HepG2 (cell line): Measurements from ENCODE around the gene ALK. TPM values are rescaled to one million over a fixed set of nuclear protein-coding genes. Genes with fewer than 3 reads are reported as not detected.

Experiments
- ATAC-seq: fragments of 200-7000 bp; cut with Tn5 transposase; 3 replicates; pipeline ENCODE4 v1.9.1; 2020; ENCODE audit warnings: mild to moderate bottlenecking, moderate library complexity
- BruUV-seq: library from RNA; stranded (reverse); fragments of 400-500 nt; replicated peaks from 2 replicates; lab custom pipeline; 2021; lab: Mats Ljungman, UMichigan
- CTCF ChIA-PET: fragments of 300-600 bp; formaldehyde crosslinking; extraction: SDS; loops from one replicate; lab custom pipeline; 2021; ENCODE audit warnings: low total read pairs, inconsistent platforms, low intra/inter-chr PET ratio; lab: Yijun Ruan, JAX
- POLR2A ChIA-PET: fragments of 350-600 bp; sonication (Branson Sonifier 250); formaldehyde crosslinking; loops from one replicate; lab custom pipeline; 2020; ENCODE audit warnings: antibody characterized with exemption, inconsistent platforms; lab: Yijun Ruan, JAX
- DNase-seq: peaks from one replicate; pipeline ENCODE4 v3.0.0-alpha.2; 2015; ENCODE audit warnings: low spot score
- FAIRE-seq: peaks from 3 replicates; lab custom pipeline; 2011; peaks lifted over from hg19 to GRCh38; lab: Jason Lieb, UNC
- H2AFZ ChIP-seq: one replicate; pipeline ENCODE4 v1.6.1; 2011; ENCODE audit warnings: low read length, inconsistent platforms
- H3K27ac ChIP-seq: fragments of 300-600 bp; 3 replicates; pipeline ENCODE4 v1.8.0; 2011; ENCODE audit warnings: mixed run types, mild to moderate bottlenecking, mixed read lengths, low read length, inconsistent platforms; ENCODE audit not compliant: insufficient read depth; ENCODE audit errors: extremely low read length
- H3K27me3 ChIP-seq, 2 experiments: fragments of 200-600 bp in 1 of 2; 2 replicates in 1 of 2; 3 replicates in 1 of 2; pipeline versions ENCODE4 v1.6.0 to v1.8.0; 2011; ENCODE audit warnings: low read length in 2 of 2, mild to moderate bottlenecking in 2 of 2, moderate library complexity in 2 of 2, inconsistent platforms in 1 of 2; ENCODE audit not compliant: insufficient read depth in 2 of 2, control insufficient read depth in 1 of 2
- H3K36me3 ChIP-seq, 2 experiments: fragments of 200-600 bp in 1 of 2; replicated peaks in 1 of 2; 2 replicates in 1 of 2; 3 replicates in 1 of 2; pipeline versions ENCODE4 v1.5.1 to v1.8.0; 2011; ENCODE audit warnings: low read length in 2 of 2, inconsistent platforms in 1 of 2; ENCODE audit not compliant: insufficient read depth in 2 of 2, control insufficient read depth in 1 of 2
- H3K4me1 ChIP-seq: 2 replicates; pipeline ENCODE4 v1.5.1; 2012; ENCODE audit warnings: low read length, inconsistent platforms; ENCODE audit not compliant: insufficient read depth
- H3K4me2 ChIP-seq: 2 replicates; pipeline ENCODE4 v1.6.0; 2011; ENCODE audit warnings: low read depth, low read length, inconsistent platforms
- H3K4me3 ChIP-seq, 3 experiments: fragments of 200-600 bp in 1 of 3; sonication (generic), shearing (Covaris generic) in 1 of 3; replicated peaks in 1 of 3; 2 replicates each; pipeline ENCODE4 v1.5.1; 2011 to 2016; ENCODE audit warnings: low read length in 3 of 3, inconsistent platforms in 2 of 3, low read depth in 2 of 3, mild to moderate bottlenecking in 2 of 3, control low read depth in 1 of 3, mixed read lengths in 1 of 3; ENCODE audit not compliant: insufficient read depth in 1 of 3
- H3K79me2 ChIP-seq: one replicate; pipeline ENCODE4 v1.6.1; 2011; ENCODE audit warnings: low read length, inconsistent platforms; ENCODE audit not compliant: insufficient read depth
- H3K9ac ChIP-seq: 2 replicates; pipeline ENCODE4 v1.6.0; 2011; ENCODE audit warnings: mild to moderate bottlenecking, low read depth, low read length, inconsistent platforms; ENCODE audit not compliant: insufficient read depth
- H3K9me3 ChIP-seq: 2 replicates; pipeline ENCODE4 v1.5.1; 2012; ENCODE audit warnings: mild to moderate bottlenecking, low read length
- H4K20me1 ChIP-seq: 2 replicates; pipeline ENCODE4 v1.6.0; 2011; ENCODE audit warnings: inconsistent platforms, mild to moderate bottlenecking, low read length, moderate library complexity; ENCODE audit not compliant: insufficient read depth
- CBFB ChIP-seq: sonication (generic); formaldehyde crosslinking; IDR thresholded peaks from 2 replicates; pipeline ENCODE4 v1.4.0; 2020; ENCODE audit warnings: missing genetic modification reagents
- CREB3 ChIP-seq: sonication (generic); formaldehyde crosslinking; IDR thresholded peaks from 2 replicates; pipeline ENCODE4 v1.5.0; 2020; ENCODE audit warnings: missing genetic modification reagents
- HBP1 ChIP-seq: IDR thresholded peaks from 2 replicates; pipeline ENCODE4 v1.6.1; 2016; ENCODE audit warnings: low read depth, control low read depth
- NR2F2 ChIP-seq: IDR thresholded peaks from 2 replicates; pipeline ENCODE4 v1.6.1; 2012; ENCODE audit warnings: low read depth, inconsistent platforms, borderline replicate concordance
- POGK ChIP-seq: sonication (generic); formaldehyde crosslinking; conservative IDR thresholded peaks from 2 replicates; pipeline ENCODE4 v1.8.0; 2022; ENCODE audit warnings: mild to moderate bottlenecking, moderate library complexity, missing genetic modification reagents
- RAD21 ChIP-seq: fragments of 450-650 bp; formaldehyde crosslinking; IDR thresholded peaks from 2 replicates; pipeline ENCODE4 v1.5.0; 2020; ENCODE audit warnings: mild to moderate bottlenecking
- RBM22 ChIP-seq: fragments of 200-400 bp; formaldehyde crosslinking; optimal IDR thresholded peaks from 2 replicates; pipeline ENCODE3; 2017; ENCODE audit warnings: mild to moderate bottlenecking, low read length, moderate library complexity
- TIGD3 ChIP-seq: sonication (generic); formaldehyde crosslinking; IDR thresholded peaks from 2 replicates; pipeline ENCODE4 v1.5.1; 2020; ENCODE audit warnings: mild to moderate bottlenecking, missing genetic modification reagents, borderline replicate concordance
- ZBTB21 ChIP-seq: sonication (generic); formaldehyde crosslinking; IDR thresholded peaks from 2 replicates; pipeline ENCODE4 v1.4.0; 2020; ENCODE audit warnings: missing genetic modification reagents
- ZKSCAN5 ChIP-seq: sonication (generic); formaldehyde crosslinking; IDR thresholded peaks from 2 replicates; pipeline ENCODE4 v1.5.1; 2020; ENCODE audit warnings: mild to moderate bottlenecking, missing genetic modification reagents
- ZNF430 ChIP-seq: sonication (generic); formaldehyde crosslinking; IDR thresholded peaks from 2 replicates; pipeline ENCODE4 v1.9.0; 2021; ENCODE audit warnings: mild to moderate bottlenecking, missing genetic modification reagents
- ZNF577 ChIP-seq: sonication (generic); formaldehyde crosslinking; IDR thresholded peaks from 2 replicates; pipeline ENCODE4 v1.4.0; 2020; ENCODE audit warnings: mild to moderate bottlenecking, low read depth, missing genetic modification reagents, borderline replicate concordance
- ZNF749 ChIP-seq: sonication (generic); formaldehyde crosslinking; IDR thresholded peaks from 2 replicates; pipeline ENCODE4 v1.8.0; 2022; ENCODE audit warnings: mild to moderate bottlenecking, missing genetic modification reagents, moderate library complexity, borderline replicate concordance
- WGBS: methylation state at CpG from one replicate; pipeline ENCODE4 v1.1.6; 2017; ENCODE audit warnings: low lambda C conversion rate; 5-methylcytosine and 5-hydroxymethylcytosine counted together
- in situ Hi-C: cut with HindIII; loops from 2 replicates; pipeline ENCODE4 v1.10.0; 2017; ENCODE audit warnings: low pct_unique_long_range_greater_than_20kb; ENCODE audit not compliant: extremely low pct_ligation_motif_present
- intact Hi-C: fragments of 100-400 bp; cut with micrococcal nuclease; formaldehyde crosslinking; loops from one replicate; pipeline ENCODE4 v1.10.0; 2022; ENCODE audit not compliant: unreplicated experiment
- polyA plus RNA-seq, 8 experiments: library from polyadenylated mRNA; depleted of rRNA in 3 of 8; stranded (reverse) in 7 of 8; unstranded in 1 of 8; fragments of >200 nt; fragmentation: Illumina TruSeq in 4 of 8; extraction: Trizol in 4 of 8; gene quantifications; 2 replicates each; pipeline versions ENCODE4 v1.2.1 to v1.2.3, GENCODE V29; 2011 to 2016; ENCODE audit warnings: low read depth in 4 of 8, missing spikeins in 1 of 8, mixed read lengths in 1 of 8; ENCODE audit not compliant: insufficient read depth in 1 of 8
- total RNA-seq, 5 experiments: library from RNA; depleted of rRNA; stranded (reverse); fragments of >200 nt; fragmentation: Illumina TruSeq; extraction: Trizol; gene quantifications; 2 replicates each; pipeline ENCODE4 v1.2.3, GENCODE V29; 2016; ENCODE audit warnings: low read depth in 1 of 5

The ALK gene
- total and polyA plus RNA-seq, 2 of the 13 experiments (the other 11 are each of a cell fraction or from before 2014, with no cell fraction given): not detected

GRCh38 chr2:29762239-29762638, 159.1 kb downstream of the ALK start:
- Histone ChIP-seq H3K4me2 (no peak overlapping the region), H3K27me3 (no peaks in the 10 kb centered on the region; a peak in 1 of 5 replicates), H3K9me3 (no peaks in the 10 kb centered on the region), H3K36me3 (no peaks in the 10 kb centered on the region), H3K4me3 (no peak overlapping the region), H3K9ac (no peak overlapping the region), H3K27ac (no peak overlapping the region), H3K4me1 (no peaks in the 10 kb centered on the region), H3K79me2 (no peaks in the 10 kb centered on the region), H4K20me1 (no peaks in the 10 kb centered on the region), H2AFZ (no peak overlapping the region)
- 14% methylated on average over 5 of the region's 5 CpGs for WGBS
- DNase-seq: no peak
- FAIRE-seq: no peak
- in situ Hi-C loops: no loop called here
- ATAC-seq: no peak
- intact Hi-C loops: no loop called here
- ChIA-PET POLR2A (no interaction called here), CTCF (no interaction called here)
- BruUV-seq: no TSS peak
- TF ChIP-seq RBM22 (no peak), POGK (CRISPR knock-in tag) (no peak), TIGD3 (CRISPR knock-in tag) (no peak), ZBTB21 (CRISPR knock-in tag) (no peak), CBFB (CRISPR knock-in tag) (no peak), ZNF749 (CRISPR knock-in tag) (no peak), NR2F2 (no peak), ZKSCAN5 (CRISPR knock-in tag) (no peak), ZNF430 (CRISPR knock-in tag) (no peak), CREB3 (CRISPR knock-in tag) (no peak), ZNF577 (CRISPR knock-in tag) (no peak), HBP1 (CRISPR knock-in tag) (no peak), RAD21 (no peak)
